ENCODE results near the gene PNKP. TPM values are rescaled to one million over a fixed set of nuclear protein-coding genes. Genes with fewer than 3 reads are reported as not detected.

The PNKP gene
- total and polyA plus RNA-seq, 9 of the 15 experiments (the other 6 are each of a cell fraction or from before 2014, with no cell fraction given): 2.8 to 85.4 (median 25.3) TPM

DNA sequence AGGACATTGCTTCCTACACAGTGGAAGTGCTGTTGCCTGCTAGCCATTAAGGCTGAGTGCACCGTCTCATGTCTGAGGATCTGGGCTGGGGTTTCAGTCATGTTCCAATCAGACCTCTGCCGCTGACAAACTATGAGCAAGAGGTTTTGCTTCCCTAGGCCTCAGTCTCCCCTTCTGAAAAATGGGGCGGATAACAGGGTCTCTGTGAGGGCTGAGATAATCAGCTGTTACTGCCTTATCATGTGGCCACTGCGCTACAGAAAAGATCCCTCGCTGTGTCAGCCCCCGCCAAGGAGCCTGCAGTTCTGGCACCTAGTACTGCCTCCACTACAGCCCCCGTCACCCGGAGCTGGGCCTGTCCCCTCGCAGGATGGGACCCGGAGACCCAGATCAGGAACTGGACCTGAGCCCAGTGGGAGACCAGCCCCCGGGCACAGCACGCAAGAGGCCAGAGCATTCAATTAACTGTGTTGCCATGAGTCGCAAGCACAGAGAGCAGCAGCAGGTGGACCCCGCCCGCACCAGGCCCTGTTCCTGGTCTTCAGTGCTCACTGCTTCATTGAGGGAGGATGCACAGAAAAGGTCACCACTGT, 3.0 kb upstream of the PNKP start (continued):
- 0 out of 2 replicates have a peak, but pooled peaks have one; percentile 8 for TF ChIP-seq ZKSCAN1 (IDR thresholded peaks at IDR 0.05; ENCODE audit: low read depth, low read length)
- TF ChIP-seq SMARCA5 (IDR thresholded peaks at IDR 0.05): peak; percentile 97
- TF ChIP-seq RBBP5 (IDR thresholded peaks at IDR 0.05; ENCODE audit: borderline replicate concordance, insufficient read depth, low read length, poor library complexity, severe bottlenecking): peak; percentile 10
- TF ChIP-seq RCOR1 (IDR thresholded peaks at IDR 0.05; ENCODE audit: borderline replicate concordance in 1 of 2, low read depth in 2 of 2, low read length in 2 of 2): peak in 1 of 2 experiments; percentile 69; a peak in 2 of 4 replicates
- 0 out of 2 replicates have a peak, but pooled peaks have one; percentile 6 for TF ChIP-seq NFIC (IDR thresholded peaks at IDR 0.05)
- TF ChIP-seq HDAC2 (IDR thresholded peaks at IDR 0.05): peak; percentile 76; the same call in 1 of the 2 replicates
- TF ChIP-seq YY1 (IDR thresholded peaks at IDR 0.05; ENCODE audit: borderline replicate concordance in 1 of 3, control insufficient read depth in 1 of 3, extremely low read depth in 1 of 3, insufficient read depth in 3 of 3, insufficient read length in 1 of 3, insufficient replicate concordance in 2 of 3, low read depth in 1 of 3, low read length in 2 of 3): no peak

DNA sequence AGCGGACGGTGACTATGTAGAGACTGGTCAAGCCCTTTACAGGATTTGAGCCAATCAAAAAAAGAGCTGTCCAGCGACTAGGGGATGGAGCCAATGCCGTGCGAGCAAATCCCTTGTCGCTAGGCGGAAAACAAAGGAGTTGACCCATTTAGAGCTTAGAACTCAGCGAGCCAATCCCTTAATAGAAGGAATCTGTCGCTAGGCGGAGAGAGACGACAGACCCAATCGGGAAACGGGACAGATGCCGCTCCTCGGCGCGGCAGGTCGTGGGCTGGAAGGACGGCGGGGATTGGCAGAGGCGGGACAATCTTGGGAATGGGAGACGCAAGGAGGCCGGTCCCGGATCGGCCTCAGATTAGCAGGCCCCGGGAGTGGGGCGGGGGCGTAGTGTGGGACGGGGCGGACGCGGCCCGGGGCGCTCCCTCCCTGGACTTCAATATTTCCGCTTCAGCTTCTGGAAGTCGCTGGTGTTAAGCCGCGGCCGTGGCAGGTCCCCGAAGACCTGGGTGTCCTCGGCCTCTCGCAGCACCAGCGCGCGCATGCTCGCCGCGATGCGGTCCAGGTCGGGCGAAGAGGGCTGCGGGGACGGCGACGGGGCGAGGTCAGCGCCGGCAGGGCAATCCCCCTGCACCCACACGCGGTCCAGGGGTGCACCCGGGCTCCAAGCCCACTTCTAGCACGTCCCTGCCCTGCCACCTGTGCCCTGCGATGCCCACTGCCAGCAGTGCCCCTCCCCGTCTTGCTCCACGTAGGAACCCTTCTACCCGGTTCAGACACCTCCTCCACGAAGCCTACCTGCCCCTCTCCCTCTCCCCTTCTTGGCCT, 2.3 kb upstream of the PNKP start:
- peak overlapping the region; percentile 81 for H2AFZ ChIP-seq (ENCODE audit: low read depth, low read length)
- peaks cover 15% of the 10 kb centered on the region; the same call in 1 of the 2 replicates for H4K20me1 ChIP-seq (replicated peaks; ENCODE audit: control insufficient read depth, insufficient read depth, low read length)
- ATAC-seq (peak; percentile 87), DNase-seq (ENCODE audit: extremely low read depth in 1 of 4, low spot score in 3 of 4) (peak; percentile 82 to 99 (median 89)), FAIRE-seq (peak; percentile 100)
- CTCF ChIA-PET (ENCODE audit: low intra/inter-chr PET ratio): no interaction called here
- in situ Hi-C loops (cut with MboI): loop anchor here (10.0 kb wide), 1 partner anchor 375 kb away; the partner anchor contains the start of gene RPS11
- WGBS (ENCODE audit: insufficient coverage, low coverage, missing lambda C conversion rate): 1% methylated on average over 62 of the region's 67 CpGs
- peaks cover 45% of the 10 kb centered on the region for H3K36me3 ChIP-seq (ENCODE audit: control insufficient read depth, insufficient read depth, low read length)
- peaks cover 39 to 84% of the 10 kb centered on the region in 2 experiments for H3K4me1 ChIP-seq (replicated peaks in 1 of 2; ENCODE audit: control insufficient read depth in 2 of 2, insufficient read depth in 2 of 2, low read length in 2 of 2)
- H3K27ac ChIP-seq (ENCODE audit: extremely low read depth, low read depth, low read length): peak overlapping the region; percentile 70
- peak overlapping the region; percentile 62 to 94 for H3K9ac ChIP-seq (ENCODE audit: insufficient read depth in 1 of 2, low read depth in 2 of 2, low read length in 2 of 2)
- intact Hi-C loops (cut with micrococcal nuclease): loop anchor here (1.0 to 10.0 kb wide), 5 partner anchors 8 to 192 kb away; partner anchors contain the start of genes AKT1S1, AP2A1, ATF5 and NUP62
- POLR2A ChIA-PET: interaction anchor here (0.5 to 1.9 kb wide), 17 partner anchors 8 to 478 kb away, joined by 3 to 13 read pairs (median 3); partner anchors contain the start of genes ATF5, NUP62, PTOV1 and RPS11
- peaks cover 8% of the 10 kb centered on the region for H3K9me1 ChIP-seq (ENCODE audit: control insufficient read depth, insufficient read depth, low read length)
- no TSS peak for BruUV-seq (replicated peaks)
- H3K79me2 ChIP-seq (ENCODE audit: control insufficient read depth, insufficient read depth, low read length): peaks cover 45% of the 10 kb centered on the region
- H3K4me2 ChIP-seq (ENCODE audit: insufficient read depth, low read length): peak overlapping the region; percentile 90
- no peaks in the 10 kb centered on the region for H3K9me3 ChIP-seq (replicated peaks; ENCODE audit: control insufficient read depth, insufficient read depth, low read depth, low read length)
- no peaks in the 10 kb centered on the region for H3K27me3 ChIP-seq (ENCODE audit: control insufficient read depth in 2 of 2, insufficient read depth in 2 of 2, low read length in 2 of 2)
- peak overlapping the region; percentile 47 for H3K4me3 ChIP-seq
- 0 out of 2 replicates have a peak, but pooled peaks have one; percentile 10 for TF ChIP-seq CBX1 (IDR thresholded peaks at IDR 0.05; ENCODE audit: low read depth)
- TF ChIP-seq, protein P1, sequence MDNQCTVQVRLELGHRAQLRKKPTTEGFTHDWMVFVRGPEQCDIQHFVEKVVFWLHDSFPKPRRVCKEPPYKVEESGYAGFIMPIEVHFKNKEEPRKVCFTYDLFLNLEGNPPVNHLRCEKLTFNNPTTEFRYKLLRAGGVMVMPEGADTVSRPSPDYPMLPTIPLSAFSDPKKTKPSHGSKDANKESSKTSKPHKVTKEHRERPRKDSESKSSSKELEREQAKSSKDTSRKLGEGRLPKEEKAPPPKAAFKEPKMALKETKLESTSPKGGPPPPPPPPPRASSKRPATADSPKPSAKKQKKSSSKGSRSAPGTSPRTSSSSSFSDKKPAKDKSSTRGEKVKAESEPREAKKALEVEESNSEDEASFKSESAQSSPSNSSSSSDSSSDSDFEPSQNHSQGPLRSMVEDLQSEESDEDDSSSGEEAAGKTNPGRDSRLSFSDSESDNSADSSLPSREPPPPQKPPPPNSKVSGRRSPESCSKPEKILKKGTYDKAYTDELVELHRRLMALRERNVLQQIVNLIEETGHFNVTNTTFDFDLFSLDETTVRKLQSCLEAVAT (IDR thresholded peaks at IDR 0.05): peak; percentile 84 to 89; a peak in 3 of 4 replicates
